ENCODE data around the gene ZNF865.

Gene ZNF865

GRCh38 chr19:55626350-55626749 lies 20.9 kb downstream of the ZNF865 start:
- TF ChIP-seq TAF1 (IDR thresholded peaks at IDR 0.05; ENCODE audit: borderline replicate concordance, insufficient read depth, low read length) = no peak
- no peak for TF ChIP-seq SIN3A (IDR thresholded peaks at IDR 0.05; ENCODE audit: borderline replicate concordance, insufficient read depth, low read length)
- TF ChIP-seq FOXP2 (optimal IDR thresholded peaks at IDR 0.05; ENCODE audit: borderline replicate concordance, extremely low read depth, extremely low read length, insufficient read depth) = no peak
- TF ChIP-seq POLR2AphosphoS5 (IDR thresholded peaks at IDR 0.05; ENCODE audit: low read depth, low read length) = no peak
- TF ChIP-seq REST (IDR thresholded peaks at IDR 0.05; ENCODE audit: insufficient read depth in 1 of 2, low read depth in 2 of 2, low read length in 2 of 2) = no peak

GRCh38 chr19:55632463-55632834 lies 27.0 kb downstream of the ZNF865 start:
- TF ChIP-seq TAF1 (IDR thresholded peaks at IDR 0.05; ENCODE audit: borderline replicate concordance, insufficient read depth, low read length) (no peak), POLR2AphosphoS5 (IDR thresholded peaks at IDR 0.05; ENCODE audit: low read depth, low read length) (no peak), REST (IDR thresholded peaks at IDR 0.05; ENCODE audit: insufficient read depth in 1 of 2, low read depth in 2 of 2, low read length in 2 of 2) (no peak), SIN3A (IDR thresholded peaks at IDR 0.05; ENCODE audit: borderline replicate concordance, insufficient read depth, low read length) (no peak), FOXP2 (optimal IDR thresholded peaks at IDR 0.05; ENCODE audit: borderline replicate concordance, extremely low read depth, extremely low read length, insufficient read depth) (no peak)

- TF ChIP-seq FOXP2 (optimal IDR thresholded peaks at IDR 0.05; ENCODE audit: borderline replicate concordance, extremely low read depth, extremely low read length, insufficient read depth) = no peak
- TF ChIP-seq TAF1 (IDR thresholded peaks at IDR 0.05; ENCODE audit: borderline replicate concordance, insufficient read depth, low read length) = no peak
- no peak for TF ChIP-seq REST (IDR thresholded peaks at IDR 0.05; ENCODE audit: insufficient read depth in 1 of 2, low read depth in 2 of 2, low read length in 2 of 2)
- no peak for TF ChIP-seq SIN3A (IDR thresholded peaks at IDR 0.05; ENCODE audit: borderline replicate concordance, insufficient read depth, low read length)
- no peak for TF ChIP-seq POLR2AphosphoS5 (IDR thresholded peaks at IDR 0.05; ENCODE audit: low read depth, low read length)
Observed at GRCh38 chr19:55633861-55634260, 28.4 kb downstream of the ZNF865 start.

GRCh38 chr19:55635334-55635717 lies 29.9 kb downstream of the ZNF865 start:
- TF ChIP-seq TAF1 (IDR thresholded peaks at IDR 0.05; ENCODE audit: borderline replicate concordance, insufficient read depth, low read length) = no peak

- TF ChIP-seq SIN3A (IDR thresholded peaks at IDR 0.05; ENCODE audit: borderline replicate concordance, insufficient read depth, low read length) (no peak), REST (IDR thresholded peaks at IDR 0.05; ENCODE audit: insufficient read depth in 1 of 2, low read depth in 2 of 2, low read length in 2 of 2) (no peak), POLR2AphosphoS5 (IDR thresholded peaks at IDR 0.05; ENCODE audit: low read depth, low read length) (no peak; the same call in 1 of the 2 replicates), TAF1 (IDR thresholded peaks at IDR 0.05; ENCODE audit: borderline replicate concordance, insufficient read depth, low read length) (no peak), FOXP2 (optimal IDR thresholded peaks at IDR 0.05; ENCODE audit: borderline replicate concordance, extremely low read depth, extremely low read length, insufficient read depth) (no peak)
Observed at GRCh38 chr19:55635856-55636440, 30.5 kb downstream of the ZNF865 start.

Measured in PFSK-1 (cell line).